ENCODE results near the gene HEBP2.

The HEBP2 gene

DNA sequence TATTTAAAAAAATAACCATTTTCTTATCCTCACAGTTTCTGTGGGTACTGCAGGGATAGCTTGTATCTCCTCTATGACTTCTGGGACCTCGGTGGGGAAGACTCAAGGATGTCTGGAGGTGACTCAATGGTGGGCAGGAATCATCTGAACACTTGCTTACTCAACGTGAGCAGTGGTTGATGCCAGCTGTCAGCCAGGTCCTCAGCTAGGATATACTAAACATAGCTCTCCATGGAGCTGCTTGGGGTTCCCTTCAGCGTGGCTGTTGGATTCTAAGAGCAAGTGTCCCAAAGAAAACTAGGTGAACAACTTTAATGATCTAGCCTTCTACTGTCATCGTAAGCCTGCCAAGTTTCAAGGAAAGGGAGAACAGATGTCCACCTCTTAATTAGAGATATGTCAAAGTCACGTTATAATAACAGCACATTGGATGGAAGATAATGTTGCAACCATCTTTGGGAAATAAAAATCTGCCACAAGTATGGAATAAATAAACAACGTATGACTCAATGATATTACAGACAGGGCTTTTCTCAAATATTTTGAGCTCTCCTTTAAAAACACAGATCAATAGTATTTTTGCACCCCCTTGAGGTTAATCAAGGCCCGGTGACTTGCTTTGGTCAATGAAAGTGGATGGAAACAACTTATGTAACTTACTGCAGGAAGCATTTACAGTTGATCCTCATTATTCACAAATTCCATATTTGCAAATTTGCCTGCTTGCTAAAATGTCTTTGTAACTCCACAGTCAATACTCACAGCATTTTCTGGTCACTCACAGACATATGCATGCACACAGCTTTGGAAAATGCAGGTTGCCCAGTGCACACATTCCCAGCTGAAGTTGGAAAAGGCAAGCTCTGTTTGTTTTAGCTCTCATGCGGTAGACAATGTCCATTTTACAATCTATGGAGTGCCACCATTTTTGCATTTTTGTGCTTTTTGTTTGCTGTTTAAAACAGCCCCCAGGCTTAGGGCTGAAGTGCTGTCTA is 6.6 kb upstream of the HEBP2 start:
- DNase-seq (ENCODE audit: low read depth in 2 of 2, low spot score in 1 of 2) = no peak

- DNase-seq (ENCODE audit: low read depth in 2 of 2, low spot score in 1 of 2) = no peak
Measured at GRCh38 chr6:138400326-138400725, 3.7 kb upstream of the HEBP2 start.

- no peak for DNase-seq (ENCODE audit: low read depth in 2 of 2, low spot score in 1 of 2)
Measured at GRCh38 chr6:138401960-138402837, 1.8 kb upstream of the HEBP2 start.

- DNase-seq (ENCODE audit: low read depth in 2 of 2, low spot score in 1 of 2) = no peak
Measured at GRCh38 chr6:138402838-138403187, 1.2 kb upstream of the HEBP2 start.

DNA sequence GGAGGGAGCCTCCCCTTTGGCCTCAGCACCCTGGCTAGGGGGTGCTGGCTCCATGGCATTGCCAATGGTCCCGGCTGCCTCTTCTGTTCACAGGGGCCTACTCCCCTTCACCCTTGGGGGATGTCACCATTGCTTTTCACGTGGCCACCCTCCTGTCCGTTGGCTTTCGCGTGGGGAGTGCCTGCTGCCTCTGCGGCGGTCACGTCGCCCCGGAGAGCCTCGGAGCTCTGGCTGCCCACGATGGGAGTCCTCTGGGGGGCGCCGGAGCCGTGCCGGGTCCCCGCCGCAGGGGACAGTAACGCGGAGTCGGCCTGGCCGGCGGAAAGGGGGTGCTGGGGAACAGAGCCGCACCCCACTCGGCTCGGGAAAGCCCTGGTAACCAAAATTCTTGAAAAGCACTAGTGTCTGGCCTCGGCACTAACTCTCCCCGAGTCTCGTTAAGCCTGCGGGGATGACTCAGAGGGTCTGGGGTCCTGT is 661 bp upstream of the HEBP2 start:
- no peak for DNase-seq (ENCODE audit: low read depth in 2 of 2, low spot score in 1 of 2)

DNA sequence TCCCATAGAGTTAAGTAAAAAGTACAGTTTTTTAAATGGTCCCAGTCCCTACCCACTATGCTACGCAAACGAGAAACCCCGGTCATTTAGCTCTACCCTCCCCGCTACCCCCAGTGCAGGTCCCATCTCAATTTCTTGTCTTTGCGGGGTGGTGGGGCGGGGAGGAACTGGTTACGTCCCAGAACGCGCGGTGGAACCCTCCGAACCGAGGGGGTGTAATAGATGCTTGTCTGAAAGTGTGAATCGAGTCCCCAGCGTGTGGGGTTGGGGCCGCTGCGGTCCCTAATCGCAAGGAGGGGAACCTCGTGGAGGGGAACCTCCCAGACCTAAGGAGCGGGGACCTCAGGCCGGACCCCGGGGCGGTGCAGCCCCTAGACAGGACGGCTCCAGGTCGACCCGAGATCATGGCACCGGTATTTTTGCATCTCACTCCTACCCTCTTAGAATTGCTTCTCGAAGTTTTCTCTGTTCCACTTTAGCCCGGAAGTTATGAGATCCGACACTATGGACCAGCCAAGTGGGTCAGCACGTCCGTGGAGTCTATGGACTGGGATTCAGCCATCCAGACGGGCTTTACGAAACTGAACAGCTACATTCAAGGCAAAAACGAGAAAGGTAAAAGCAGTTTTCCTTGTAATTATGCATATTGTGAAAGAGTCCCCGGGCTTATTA is 779 bp downstream of the HEBP2 start:
- DNase-seq (ENCODE audit: low read depth in 2 of 2, low spot score in 1 of 2) = no peak

- DNase-seq (ENCODE audit: low read depth in 2 of 2, low spot score in 1 of 2) = no peak
Measured at GRCh38 chr6:138405816-138406413, 1.9 kb downstream of the HEBP2 start.

GRCh38 chr6:138406443-138406842 is 2.4 kb downstream of the HEBP2 start:
- DNase-seq (ENCODE audit: low read depth in 2 of 2, low spot score in 1 of 2) = no peak

- DNase-seq (ENCODE audit: low read depth in 2 of 2, low spot score in 1 of 2) = no peak
Measured at GRCh38 chr6:138410048-138410735, 6.2 kb downstream of the HEBP2 start.

- no peak for DNase-seq (ENCODE audit: low read depth in 2 of 2, low spot score in 1 of 2)
Measured at GRCh38 chr6:138410972-138411880, 7.2 kb downstream of the HEBP2 start.

GRCh38 chr6:138415125-138415524 is 11.1 kb downstream of the HEBP2 start:
- DNase-seq (ENCODE audit: low read depth in 2 of 2, low spot score in 1 of 2) = no peak

GRCh38 chr6:138416206-138416605 is 12.2 kb downstream of the HEBP2 start:
- no peak for DNase-seq (ENCODE audit: low read depth in 2 of 2, low spot score in 1 of 2)

DNA sequence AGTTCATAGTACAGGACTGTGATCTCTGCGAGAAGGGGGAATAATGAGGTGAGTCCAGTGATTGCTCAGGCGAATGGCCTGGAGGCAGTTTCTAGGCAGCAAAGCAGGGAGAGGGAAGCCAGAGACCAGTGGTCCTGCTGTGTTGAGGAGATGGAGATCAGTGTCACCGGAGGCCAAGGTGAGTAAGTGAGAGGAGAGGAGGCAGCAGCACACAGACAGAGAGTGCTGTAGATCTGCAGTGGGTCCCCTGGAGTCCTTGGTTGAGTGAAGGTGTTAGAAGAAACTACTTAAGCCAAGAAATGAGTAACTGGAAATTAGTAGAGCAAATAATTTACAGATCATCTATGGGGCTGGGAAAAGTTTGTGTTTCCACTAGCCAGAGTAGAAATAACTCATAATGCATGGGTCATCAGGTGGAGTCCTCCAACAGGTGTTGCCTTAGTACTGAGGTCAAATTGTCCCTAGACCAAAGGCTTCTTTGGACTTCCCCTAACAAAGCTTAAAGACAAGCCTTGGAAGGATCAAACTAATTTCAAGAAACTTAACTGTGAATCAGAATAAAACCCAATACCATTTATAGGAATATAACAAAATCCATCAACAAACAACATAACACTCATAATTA is 13.6 kb downstream of the HEBP2 start:
- no peak for DNase-seq (ENCODE audit: low read depth in 2 of 2, low spot score in 1 of 2)

GRCh38 chr6:138418118-138418742 is 14.2 kb downstream of the HEBP2 start:
- DNase-seq (ENCODE audit: low read depth in 2 of 2, low spot score in 1 of 2) = no peak

DNA sequence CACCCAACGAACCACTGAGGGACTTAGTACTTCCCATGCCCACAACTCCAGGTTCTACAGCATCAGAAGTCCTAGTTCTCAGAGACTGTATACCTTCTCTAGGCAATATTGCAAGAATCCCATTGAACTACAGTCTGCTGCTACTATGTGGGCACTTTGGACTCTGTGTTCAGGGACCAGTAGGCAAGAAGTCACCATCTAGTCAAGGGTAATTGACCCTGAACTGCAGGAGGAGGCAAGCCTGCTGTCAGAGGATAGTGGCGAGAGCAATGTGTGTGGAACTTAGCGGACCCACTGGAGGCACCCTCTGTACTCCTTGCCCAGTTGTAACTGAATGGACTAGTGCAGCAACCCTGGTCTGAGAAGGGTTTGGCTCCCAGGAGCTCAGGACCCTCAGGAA is 15.7 kb downstream of the HEBP2 start:
- no peak for DNase-seq (ENCODE audit: low read depth in 2 of 2, low spot score in 1 of 2)

- no peak for DNase-seq (ENCODE audit: low read depth in 2 of 2, low spot score in 1 of 2)
Measured at GRCh38 chr6:138420356-138420755, 16.3 kb downstream of the HEBP2 start.

DNA sequence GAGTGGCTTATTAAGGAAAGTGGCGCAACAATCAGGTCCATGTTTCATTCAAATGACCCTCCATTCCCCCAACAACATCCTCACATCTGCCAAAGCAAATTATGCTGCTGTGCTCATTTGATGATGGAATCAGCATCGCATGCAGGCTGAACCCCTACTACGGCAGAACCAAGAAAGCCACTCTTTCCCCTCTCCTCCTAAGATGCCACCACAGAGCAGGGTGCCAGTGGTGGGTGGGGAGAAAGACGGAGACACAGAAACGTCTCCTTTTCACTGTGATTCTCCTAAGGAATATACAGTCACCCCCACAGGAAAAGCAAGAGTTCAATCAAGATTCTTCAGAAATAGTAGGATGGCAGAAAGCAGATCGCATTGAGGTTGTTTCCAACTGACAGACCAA is 17.1 kb downstream of the HEBP2 start:
- no peak for DNase-seq (ENCODE audit: low read depth in 2 of 2, low spot score in 1 of 2)

GRCh38 chr6:138421608-138422007 is 17.6 kb downstream of the HEBP2 start:
- no peak for DNase-seq (ENCODE audit: low read depth in 2 of 2, low spot score in 1 of 2)
